ENCODE data around the gene MAP6. TPM values are rescaled to one million over a fixed set of nuclear protein-coding genes. Genes with fewer than 3 reads are reported as not detected.

Gene MAP6
- total RNA-seq, 1 experiment from 2014 or later: 22.8 TPM

GRCh38 chr11:75706260-75706729 lies 37.5 kb upstream of the MAP6 start:
- peak; percentile 67 for DNase-seq
- POLR2A ChIA-PET: no interaction called here
- intact Hi-C loops (cut with micrococcal nuclease; ENCODE audit: unreplicated experiment): no loop called here

GRCh38 chr11:75705541-75705940 lies 36.7 kb upstream of the MAP6 start:
- H3K27me3 Mint-ChIP-seq (ENCODE audit: insufficient read depth, unreplicated experiment): no peaks in the 10 kb centered on the region
- H3K4me1 Mint-ChIP-seq (ENCODE audit: low read depth, unreplicated experiment): peaks cover 20% of the 10 kb centered on the region
- Histone ChIP-seq H3K36me3 (ENCODE audit: control insufficient read depth, insufficient read depth, low read length) (no peaks in the 10 kb centered on the region), H3K4me3 (ENCODE audit: low read depth, low read length) (no peak overlapping the region), H3K27me3 (replicated peaks; ENCODE audit: control insufficient read depth, insufficient read depth, low read length) (no peaks in the 10 kb centered on the region), H3K9me3 (peaks cover 23% of the 10 kb centered on the region), H3K4me1 (no peaks in the 10 kb centered on the region)
- H3K9me3 Mint-ChIP-seq (ENCODE audit: unreplicated experiment): peaks cover 35% of the 10 kb centered on the region
- no peak for DNase-seq
- ChIA-PET CTCF (interaction anchor here (0.6 to 1.4 kb wide), 10 partner anchors 8 to 1427 kb away, joined by 3 to 9 read pairs (median 4); partner anchors contain the start of gene DGAT2), POLR2A (no interaction called here)
- TF ChIP-seq CTCF (IDR thresholded peaks at IDR 0.05; ENCODE audit: insufficient read depth in 1 of 2, low read depth in 1 of 2, low read length in 1 of 2, severe bottlenecking in 1 of 2, unreplicated experiment in 1 of 2): no peak
- intact Hi-C loops (cut with micrococcal nuclease; ENCODE audit: unreplicated experiment): no loop called here
- no peak overlapping the region for H3K27ac Mint-ChIP-seq (ENCODE audit: unreplicated experiment)
- H3K4me3 Mint-ChIP-seq (ENCODE audit: unreplicated experiment): no peak overlapping the region
- BruUV-seq (replicated peaks): no TSS peak
- H3K36me3 Mint-ChIP-seq (ENCODE audit: insufficient read depth, unreplicated experiment): peaks cover 6% of the 10 kb centered on the region

More at GRCh38 chr11:75706260-75706729, 37.5 kb upstream of the MAP6 start:
- Mint-ChIP-seq H3K4me1 (ENCODE audit: low read depth, unreplicated experiment) (peaks cover 20% of the 10 kb centered on the region), H3K36me3 (ENCODE audit: insufficient read depth, unreplicated experiment) (peaks cover 6% of the 10 kb centered on the region), H3K27ac (ENCODE audit: unreplicated experiment) (no peak overlapping the region), H3K4me3 (ENCODE audit: unreplicated experiment) (no peak overlapping the region), H3K27me3 (ENCODE audit: insufficient read depth, unreplicated experiment) (no peaks in the 10 kb centered on the region), H3K9me3 (ENCODE audit: unreplicated experiment) (peaks cover 35% of the 10 kb centered on the region)
- Histone ChIP-seq H3K4me3 (ENCODE audit: low read depth, low read length) (no peak overlapping the region), H3K27me3 (replicated peaks; ENCODE audit: control insufficient read depth, insufficient read depth, low read length) (no peaks in the 10 kb centered on the region), H3K9me3 (peaks cover 23% of the 10 kb centered on the region), H3K36me3 (ENCODE audit: control insufficient read depth, insufficient read depth, low read length) (no peaks in the 10 kb centered on the region), H3K4me1 (no peaks in the 10 kb centered on the region)
- CTCF ChIA-PET: interaction anchor here (0.6 to 1.4 kb wide), 11 partner anchors 8 to 1427 kb away, joined by 3 to 9 read pairs (median 4); partner anchors contain the start of gene DGAT2
- TF ChIP-seq CTCF (IDR thresholded peaks at IDR 0.05; ENCODE audit: insufficient read depth in 1 of 2, low read depth in 1 of 2, low read length in 1 of 2, severe bottlenecking in 1 of 2, unreplicated experiment in 1 of 2): peak; percentile 91 to 98
- BruUV-seq (replicated peaks): no TSS peak

GRCh38 chr11:75703695-75704237 lies 34.9 kb upstream of the MAP6 start:
- no peak for DNase-seq
- no peak overlapping the region for H3K4me3 Mint-ChIP-seq (ENCODE audit: unreplicated experiment)
- Histone ChIP-seq H3K4me3 (ENCODE audit: low read depth, low read length) (no peak overlapping the region), H3K36me3 (ENCODE audit: control insufficient read depth, insufficient read depth, low read length) (no peaks in the 10 kb centered on the region), H3K9me3 (peaks cover 22% of the 10 kb centered on the region), H3K4me1 (peaks cover 11% of the 10 kb centered on the region), H3K27me3 (replicated peaks; ENCODE audit: control insufficient read depth, insufficient read depth, low read length) (no peaks in the 10 kb centered on the region)
- H3K27me3 Mint-ChIP-seq (ENCODE audit: insufficient read depth, unreplicated experiment): no peaks in the 10 kb centered on the region
- CTCF ChIA-PET: no interaction called here
- H3K36me3 Mint-ChIP-seq (ENCODE audit: insufficient read depth, unreplicated experiment): peaks cover 6% of the 10 kb centered on the region
- POLR2A ChIA-PET: no interaction called here
- intact Hi-C loops (cut with micrococcal nuclease; ENCODE audit: unreplicated experiment): no loop called here
- peaks cover 35% of the 10 kb centered on the region for H3K9me3 Mint-ChIP-seq (ENCODE audit: unreplicated experiment)
- BruUV-seq (replicated peaks): no TSS peak
- no peak for TF ChIP-seq CTCF (IDR thresholded peaks at IDR 0.05; ENCODE audit: insufficient read depth in 1 of 2, low read depth in 1 of 2, low read length in 1 of 2, severe bottlenecking in 1 of 2, unreplicated experiment in 1 of 2)
- H3K4me1 Mint-ChIP-seq (ENCODE audit: low read depth, unreplicated experiment): peaks cover 33% of the 10 kb centered on the region
- H3K27ac Mint-ChIP-seq (ENCODE audit: unreplicated experiment): no peak overlapping the region

Measured in Caco-2 (cell line).